Measurements from ENCODE around the gene MFSD2A. TPM values are rescaled to one million over a fixed set of nuclear protein-coding genes. Genes with fewer than 3 reads are reported as not detected.

The MFSD2A gene
- total RNA-seq, 2 donors from 2014 or later = 3.7 to 3.8 TPM

DNA sequence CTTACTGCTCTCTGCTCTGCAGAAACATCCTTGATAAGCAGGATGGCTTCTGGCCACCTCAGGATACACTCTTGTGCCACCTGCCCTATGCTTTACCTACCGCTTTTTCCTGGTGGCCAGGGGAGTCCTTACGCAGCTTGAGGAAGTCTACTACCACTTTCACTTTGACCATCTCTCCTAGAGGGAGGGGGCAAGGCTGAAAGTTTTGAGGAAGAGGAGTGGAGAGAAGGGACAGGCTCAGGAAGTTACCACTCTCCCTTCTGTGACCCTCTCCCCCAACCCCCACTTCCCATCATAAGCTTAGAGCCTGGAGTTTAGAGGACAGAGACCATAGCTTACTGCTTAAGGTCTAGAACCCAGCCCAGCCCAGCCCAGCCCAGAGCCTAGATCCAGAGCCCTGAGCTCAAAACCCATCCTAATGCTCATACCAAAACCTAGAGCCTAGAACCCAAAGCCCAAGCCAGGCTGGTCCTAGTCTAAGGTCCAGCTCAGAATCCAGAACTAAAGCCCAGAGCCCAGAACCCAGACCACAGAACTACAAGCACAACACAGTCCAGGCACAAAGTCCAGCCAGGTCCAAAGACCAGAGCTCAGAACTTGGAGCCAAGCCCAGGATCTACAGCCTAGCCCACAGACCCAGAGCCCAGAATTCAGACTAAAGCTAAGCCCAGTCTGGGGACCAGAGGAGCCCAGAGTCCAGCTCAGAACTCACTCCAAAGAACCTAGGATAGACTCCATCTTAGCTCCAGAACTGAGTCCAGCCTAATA is 18.0 kb upstream of the MFSD2A start:
- ATAC-seq (peak in 1 of 2 donors; percentile 14), DNase-seq (no peak)
- intact Hi-C loops (cut with DNase I) = no loop called here

DNA sequence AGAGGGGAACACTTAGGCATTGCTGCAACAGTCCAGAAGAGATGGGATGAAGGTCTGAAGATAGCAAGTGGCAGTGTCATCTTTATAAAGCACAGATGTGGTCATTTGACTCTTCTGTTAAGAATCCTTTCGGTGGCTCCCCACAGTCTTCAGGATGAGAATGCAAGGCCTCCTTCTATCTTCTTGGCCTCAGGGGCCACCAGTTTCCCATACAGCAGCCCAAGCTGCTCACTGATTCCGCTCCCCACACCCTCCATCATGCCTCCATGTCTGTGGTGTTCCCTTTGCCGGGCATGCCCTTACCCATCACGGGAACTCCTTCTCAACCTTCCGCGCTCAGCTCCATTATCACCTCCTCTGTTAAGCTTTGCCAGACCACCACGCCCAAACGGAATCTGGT is 16.1 kb upstream of the MFSD2A start:
- intact Hi-C loops (cut with DNase I) = no loop called here
- no peak for DNase-seq
- ATAC-seq = no peak

DNA sequence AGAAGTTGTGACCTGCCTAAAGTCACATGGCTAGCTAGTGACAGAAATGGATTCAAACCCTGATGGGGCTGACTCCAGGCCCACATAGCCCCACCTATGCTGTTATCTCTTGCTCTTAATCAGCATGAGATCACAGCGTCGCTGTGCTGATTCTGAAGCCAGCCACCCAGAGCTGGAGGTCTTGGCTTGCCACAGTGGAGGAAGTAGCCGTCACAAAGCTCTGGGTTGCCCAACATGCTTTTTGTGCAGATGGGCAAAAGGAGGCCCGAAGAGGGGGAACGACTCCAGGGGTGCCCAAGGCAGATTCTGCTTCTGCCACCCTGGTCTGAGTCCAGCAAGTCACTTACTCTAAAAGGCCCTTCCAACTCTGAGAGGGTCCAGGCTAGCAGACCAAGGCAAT is 14.7 kb upstream of the MFSD2A start:
- intact Hi-C loops (cut with DNase I) = no loop called here
- peak in 1 of 2 donors; percentile 31 for ATAC-seq

DNA sequence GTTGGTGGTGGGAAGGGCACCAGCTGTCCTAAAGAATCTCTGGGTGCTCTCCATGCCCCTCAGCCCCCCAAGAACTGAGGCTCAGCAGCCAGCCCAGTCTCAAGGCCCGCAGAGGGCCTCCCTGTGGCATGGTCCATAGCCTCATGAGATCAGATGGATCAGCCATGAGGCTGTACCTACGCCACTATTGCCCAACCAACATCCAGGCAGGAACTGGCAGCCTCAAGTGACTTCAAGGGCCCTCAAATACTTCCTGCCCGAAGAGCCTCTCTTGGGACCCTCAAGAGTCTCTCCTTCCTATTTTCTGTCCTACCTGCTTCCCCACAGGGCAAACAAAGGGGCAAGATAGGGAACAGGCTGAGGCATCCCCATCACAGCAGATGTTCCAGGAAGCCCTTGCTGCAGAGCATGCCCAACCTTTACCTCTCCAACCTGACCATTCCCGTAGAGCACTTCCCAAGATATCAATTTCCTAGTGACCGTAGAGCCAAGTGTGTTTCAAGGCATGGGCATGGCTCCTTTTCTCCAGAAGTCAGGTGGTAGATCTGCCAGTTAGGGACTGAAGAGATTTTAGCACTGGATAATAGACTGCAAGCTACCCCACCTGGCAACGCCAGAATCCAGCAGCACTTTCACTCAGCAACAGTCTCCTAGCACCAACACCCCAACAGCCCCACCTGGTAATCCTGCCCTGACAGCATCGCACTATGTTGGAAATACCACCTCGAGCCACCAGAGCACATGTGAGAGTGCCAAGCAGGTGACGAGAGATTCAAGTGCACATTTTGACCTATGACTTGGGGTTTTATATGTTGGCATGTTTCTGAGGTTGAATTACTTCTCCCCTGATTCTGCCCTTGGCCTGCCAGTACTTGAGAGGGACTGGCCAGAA is 13.7 kb upstream of the MFSD2A start:
- DNase-seq = no peak
- intact Hi-C loops (cut with DNase I) = no loop called here
- no peak for ATAC-seq

More for the DNA sequence above, 14.7 kb upstream of the MFSD2A start:
- DNase-seq = no peak

DNA sequence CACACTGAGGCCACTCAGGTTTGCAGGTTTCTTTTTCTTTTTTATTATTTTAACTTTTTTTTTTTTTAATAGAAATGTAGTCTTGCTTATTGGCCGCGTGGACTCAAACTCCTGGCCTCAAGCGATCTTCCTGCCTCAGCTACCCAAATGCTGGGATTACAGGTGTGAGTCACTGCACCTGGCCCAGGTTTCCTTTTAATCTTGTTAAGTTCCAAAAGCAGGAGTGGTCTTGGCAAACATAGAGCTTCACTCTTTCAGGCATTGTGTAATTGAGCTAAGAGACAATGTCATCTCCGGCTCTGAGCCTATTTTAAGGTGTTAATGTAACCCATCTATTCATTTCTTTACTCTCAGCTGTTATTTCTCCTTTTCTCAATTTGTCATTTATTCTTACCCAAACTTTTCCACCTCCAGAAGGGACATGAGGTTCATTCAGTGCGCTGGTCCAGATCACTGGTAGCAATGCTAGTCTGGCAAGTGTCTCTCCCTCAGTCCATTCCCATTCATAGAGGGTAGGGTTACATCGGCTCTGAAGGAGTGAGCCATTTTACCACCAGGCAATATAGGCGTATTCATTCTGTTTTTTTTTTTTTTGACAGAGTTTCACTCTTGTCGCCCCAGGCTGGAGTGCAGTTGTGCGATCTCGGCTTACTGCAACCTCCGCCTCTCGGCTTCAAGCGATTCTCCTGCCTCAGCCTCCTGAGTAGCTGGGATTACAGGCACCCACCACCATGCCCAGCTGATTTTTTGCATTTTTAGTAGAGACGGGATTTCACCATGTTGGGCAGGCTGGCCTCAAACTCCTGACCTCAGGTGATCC is 11.3 kb upstream of the MFSD2A start:
- DNase-seq = no peak
- peak in 1 of 2 donors; percentile 16 for ATAC-seq
- intact Hi-C loops (cut with DNase I) = no loop called here

DNA sequence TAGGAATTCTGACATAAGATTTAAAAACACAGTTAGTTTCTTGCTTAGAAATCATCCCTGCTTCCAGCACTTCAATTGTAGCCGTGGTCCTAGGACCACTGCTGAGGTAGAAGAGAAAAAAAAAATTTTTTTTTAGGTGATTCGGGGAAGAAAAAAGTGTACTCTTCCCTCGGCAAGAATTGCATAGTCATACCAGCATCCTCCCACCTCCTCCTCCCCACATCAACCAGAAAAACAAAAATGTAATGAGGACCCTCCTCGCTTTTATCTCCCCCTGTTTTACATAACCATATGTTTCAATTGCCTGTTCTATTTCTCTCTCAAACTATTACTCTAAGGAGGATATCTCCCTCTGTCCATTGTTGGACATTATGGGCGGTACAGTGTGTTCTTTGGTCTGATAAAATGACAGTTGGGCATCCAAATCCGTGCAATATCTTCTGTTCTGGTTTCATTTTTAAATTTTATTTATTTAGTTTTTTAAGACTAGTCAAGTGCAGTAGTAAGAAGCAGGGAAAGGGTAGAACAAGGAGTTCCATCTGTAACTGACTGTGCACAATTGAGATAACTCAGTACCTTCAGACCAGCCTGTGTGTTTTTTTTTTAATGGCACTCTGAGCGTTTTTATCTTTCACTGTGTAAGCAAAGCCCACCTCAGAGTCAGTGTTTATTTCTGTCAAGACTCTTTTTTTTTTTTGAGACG is 10.4 kb upstream of the MFSD2A start:
- no peak for ATAC-seq
- no peak for DNase-seq
- intact Hi-C loops (cut with DNase I) = no loop called here

DNA sequence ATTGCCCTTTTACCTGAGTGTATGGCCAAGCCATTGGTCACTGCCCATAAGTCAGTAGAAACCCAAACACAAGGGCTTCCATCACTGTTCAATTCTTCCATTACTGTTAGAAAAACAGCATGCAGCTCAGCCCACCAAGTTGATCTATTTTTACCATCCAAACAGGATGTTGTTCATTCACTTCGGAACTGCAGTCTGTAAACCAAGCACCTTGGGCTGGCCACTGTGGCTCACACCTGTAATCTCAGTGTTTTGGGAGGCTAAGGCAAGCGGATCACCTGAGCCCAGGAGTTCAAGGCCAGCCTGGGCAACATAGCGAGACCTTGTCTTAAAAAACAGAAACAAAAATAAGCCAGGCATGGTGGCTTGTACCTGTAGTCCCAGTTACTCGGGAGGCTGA is 8.7 kb upstream of the MFSD2A start:
- ATAC-seq (no peak), DNase-seq (no peak)
- intact Hi-C loops (cut with DNase I) = no loop called here

DNA sequence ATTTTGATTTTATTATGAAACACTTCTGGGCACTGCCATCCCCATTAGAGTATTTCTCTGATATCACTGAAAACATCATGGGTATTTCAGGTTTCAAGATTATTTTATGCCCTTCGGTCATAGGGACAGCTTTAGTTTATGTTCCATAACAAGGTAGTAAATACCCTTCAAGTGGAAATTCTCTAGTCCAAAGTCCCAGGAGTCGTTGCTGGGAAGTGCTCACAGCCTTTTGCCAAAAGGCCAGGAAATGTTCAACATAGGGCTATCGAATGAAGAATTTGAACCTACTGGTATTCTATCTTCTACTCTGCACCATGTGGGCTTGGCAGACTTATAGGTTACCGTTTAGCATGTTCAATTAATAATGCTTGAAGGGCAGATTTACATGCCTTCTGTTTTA is 7.7 kb upstream of the MFSD2A start:
- ATAC-seq (no peak), DNase-seq (no peak)
- intact Hi-C loops (cut with DNase I) = no loop called here

DNA sequence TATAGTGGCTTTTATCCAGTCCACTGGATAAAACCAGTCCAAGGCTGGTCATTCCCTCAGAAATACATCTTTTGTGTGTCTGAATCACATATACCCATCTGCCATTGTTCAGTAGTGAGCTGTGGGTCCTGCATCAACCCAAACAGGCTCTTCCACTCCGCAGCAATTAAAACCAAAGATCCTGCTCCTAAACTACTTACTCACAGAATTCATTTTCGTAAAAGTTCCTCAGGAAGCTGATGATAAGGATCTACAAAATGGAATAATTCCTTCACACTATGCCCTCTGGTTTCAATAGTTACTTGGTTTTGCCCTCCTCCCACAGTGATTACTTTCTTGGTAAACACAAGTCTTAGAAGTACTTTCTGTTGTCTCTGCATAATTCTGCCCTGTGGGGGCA is 5.1 kb upstream of the MFSD2A start:
- DNase-seq (no peak), ATAC-seq (no peak)
- intact Hi-C loops (cut with DNase I) = no loop called here

DNA sequence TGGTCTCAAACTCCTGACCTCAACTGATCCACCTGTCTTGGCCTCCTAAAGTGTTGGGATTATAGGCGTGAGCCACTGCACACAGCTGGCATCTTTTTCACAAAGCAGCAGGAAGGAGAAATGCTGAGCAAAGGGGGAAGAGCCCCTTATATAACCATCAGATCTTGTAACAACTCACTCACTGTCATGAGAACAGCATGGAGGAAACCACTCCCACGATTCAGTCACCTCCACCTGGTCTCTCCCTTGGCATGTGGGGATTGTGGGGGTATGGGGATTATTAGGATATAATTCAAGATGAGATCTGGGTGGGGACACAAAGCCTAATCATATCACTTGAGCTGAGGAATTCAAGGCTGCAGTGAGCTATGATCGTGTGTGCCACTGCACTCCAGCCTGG is 3.0 kb upstream of the MFSD2A start:
- DNase-seq (no peak), ATAC-seq (no peak)
- intact Hi-C loops (cut with DNase I) = no loop called here

DNA sequence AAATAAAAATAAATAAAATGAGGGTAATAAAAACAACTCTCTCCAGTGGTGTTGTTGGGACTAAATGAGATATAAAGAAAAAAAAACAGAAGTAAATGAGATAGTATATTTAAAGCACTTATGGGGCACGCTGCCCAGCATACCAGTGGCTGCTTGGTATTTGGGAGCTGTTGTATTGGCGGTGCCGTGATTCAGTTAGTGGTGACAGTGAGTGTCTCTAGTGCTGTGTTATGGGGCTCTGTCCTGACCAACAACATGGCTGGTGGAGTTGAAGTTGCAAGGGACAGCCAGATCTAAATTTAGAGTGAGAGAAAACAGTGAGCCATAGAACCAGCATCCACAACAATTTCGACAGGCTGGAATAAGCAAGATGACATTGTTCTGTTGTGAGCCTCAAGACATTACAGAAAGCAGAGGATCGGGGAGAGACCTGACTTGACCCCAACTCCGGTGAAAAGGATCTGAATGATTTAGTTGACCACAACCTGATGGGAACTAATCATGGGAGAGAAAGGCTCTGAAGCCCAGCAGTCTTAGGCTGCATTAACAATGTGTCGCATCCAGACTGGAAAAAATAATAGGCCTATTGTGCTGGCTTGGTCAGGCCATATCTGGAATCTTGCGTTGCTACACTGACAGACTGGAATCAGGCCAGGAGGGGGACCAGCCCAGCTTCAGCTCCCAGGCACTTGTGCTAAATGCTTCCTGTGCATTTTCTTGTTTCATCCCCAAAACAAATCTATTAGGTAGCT is 2.4 kb upstream of the MFSD2A start:
- DNase-seq = no peak
- intact Hi-C loops (cut with DNase I) = no loop called here

DNA sequence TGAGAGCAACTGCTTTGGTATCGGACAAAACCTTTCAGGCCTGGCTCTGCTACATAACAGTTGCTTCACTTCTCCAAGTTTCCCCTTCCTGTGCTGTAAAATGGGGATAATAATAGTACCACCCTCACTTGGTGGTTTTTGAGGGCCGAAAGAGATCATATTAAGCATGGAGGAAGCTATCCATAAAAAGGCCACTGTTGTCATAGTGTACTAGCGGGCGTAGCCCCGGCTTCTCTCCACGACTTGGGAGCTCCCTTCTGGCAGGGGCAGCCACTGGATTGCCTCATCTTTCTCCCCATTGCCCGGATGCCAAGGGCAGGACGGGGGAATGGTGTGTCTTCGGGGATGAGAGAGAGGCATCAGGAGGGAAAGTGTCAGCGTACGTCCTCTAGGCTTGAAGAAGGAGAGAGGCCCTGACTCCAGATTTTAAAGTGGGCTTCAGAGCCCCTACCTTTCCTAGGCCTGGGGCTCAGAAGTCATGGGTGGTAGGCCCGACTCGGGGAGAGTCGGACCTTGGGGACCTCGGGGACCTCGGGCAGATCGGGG is 548 bp upstream of the MFSD2A start:
- DNase-seq = peak; percentile 61
- no peak for ATAC-seq
- intact Hi-C loops (cut with DNase I) = no loop called here

More for the DNA sequence above, 2.4 kb upstream of the MFSD2A start:
- no peak for ATAC-seq

DNA sequence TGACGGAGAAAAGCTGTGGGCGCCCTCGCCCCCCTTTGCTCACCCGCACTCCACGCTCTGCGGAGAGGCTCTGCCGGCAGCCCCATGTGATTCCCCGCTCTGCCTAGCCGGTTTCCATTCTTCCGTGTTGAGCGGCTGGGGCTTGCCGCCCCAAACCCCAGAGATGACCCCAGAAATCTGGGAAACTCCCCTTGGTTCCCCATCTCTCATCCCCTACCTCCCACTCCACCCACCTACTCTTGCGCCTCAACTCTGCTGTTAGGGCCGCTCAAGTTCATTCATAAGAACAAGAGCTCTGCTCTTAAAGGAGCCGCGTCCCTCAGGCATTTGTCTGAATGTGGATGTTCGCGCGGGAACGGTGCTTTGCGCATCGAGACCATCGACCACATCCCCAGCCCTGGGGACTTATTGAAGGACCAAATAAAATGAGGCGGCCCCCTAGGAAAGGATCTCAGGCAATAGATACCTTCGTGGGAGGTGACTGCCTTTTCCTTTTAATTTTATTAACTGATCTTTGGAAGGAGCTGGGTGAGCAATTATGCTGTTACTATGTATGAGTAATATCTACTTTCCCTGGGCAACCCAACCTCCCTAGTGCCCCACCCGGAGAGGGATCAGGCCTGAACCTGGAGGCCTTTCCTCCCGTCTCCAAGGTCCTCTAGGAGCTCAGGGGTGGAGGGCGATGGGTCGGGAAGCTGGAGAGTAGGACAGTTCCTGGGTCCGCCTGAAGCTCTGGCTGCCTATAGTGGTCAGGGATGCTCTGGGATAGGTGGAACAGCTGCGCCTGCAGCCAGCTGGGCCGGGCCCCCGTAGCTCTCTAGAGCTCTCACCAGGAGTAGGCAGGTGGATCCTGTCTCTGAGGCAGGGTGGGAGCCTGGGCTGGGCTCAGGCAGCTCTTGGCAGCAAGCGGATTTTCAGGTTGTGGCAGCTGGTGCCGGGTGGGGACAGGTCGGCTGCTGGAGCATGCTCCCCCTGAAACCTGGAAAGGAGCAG is 898 bp downstream of the MFSD2A start:
- intact Hi-C loops (cut with DNase I) = no loop called here
- peak; percentile 6 to 51 for ATAC-seq
- no peak for DNase-seq

DNA sequence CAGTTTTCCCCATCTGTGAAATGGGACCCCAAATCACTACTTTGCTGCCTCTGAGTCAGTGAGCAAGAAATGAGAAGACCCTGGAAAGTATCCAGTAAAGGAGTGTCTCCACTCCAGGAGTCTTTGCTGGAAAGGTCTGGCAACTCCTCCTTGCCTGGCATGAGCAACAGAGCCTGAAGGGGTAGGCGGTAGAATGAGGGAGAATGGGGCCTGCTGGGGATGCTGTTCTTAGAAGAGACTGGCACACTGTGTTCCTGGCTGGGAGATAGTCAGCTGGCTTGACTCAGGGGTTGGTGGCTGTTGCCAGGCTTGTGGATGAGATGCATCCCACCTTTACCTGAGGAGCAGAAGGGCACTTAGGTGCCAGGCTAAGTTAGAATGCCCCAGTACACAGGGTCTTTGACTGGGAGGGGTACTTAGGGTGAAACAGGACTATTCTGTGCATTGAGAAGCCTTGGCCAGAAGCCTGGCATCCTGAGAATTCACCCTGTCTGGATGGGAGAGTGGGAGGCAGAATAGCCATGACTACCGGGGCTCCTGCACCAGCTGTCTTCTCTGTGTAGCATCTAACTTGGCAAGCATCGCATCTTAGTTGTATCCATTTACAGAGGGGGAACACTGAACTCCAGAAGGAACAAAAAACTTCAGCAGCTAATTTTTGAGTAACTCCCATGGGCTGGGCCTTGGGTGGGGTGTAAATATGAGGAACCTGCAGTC is 2.5 kb downstream of the MFSD2A start:
- peak in 1 of 2 donors; percentile 47 for ATAC-seq
- intact Hi-C loops (cut with DNase I) = no loop called here
- no peak for DNase-seq

DNA sequence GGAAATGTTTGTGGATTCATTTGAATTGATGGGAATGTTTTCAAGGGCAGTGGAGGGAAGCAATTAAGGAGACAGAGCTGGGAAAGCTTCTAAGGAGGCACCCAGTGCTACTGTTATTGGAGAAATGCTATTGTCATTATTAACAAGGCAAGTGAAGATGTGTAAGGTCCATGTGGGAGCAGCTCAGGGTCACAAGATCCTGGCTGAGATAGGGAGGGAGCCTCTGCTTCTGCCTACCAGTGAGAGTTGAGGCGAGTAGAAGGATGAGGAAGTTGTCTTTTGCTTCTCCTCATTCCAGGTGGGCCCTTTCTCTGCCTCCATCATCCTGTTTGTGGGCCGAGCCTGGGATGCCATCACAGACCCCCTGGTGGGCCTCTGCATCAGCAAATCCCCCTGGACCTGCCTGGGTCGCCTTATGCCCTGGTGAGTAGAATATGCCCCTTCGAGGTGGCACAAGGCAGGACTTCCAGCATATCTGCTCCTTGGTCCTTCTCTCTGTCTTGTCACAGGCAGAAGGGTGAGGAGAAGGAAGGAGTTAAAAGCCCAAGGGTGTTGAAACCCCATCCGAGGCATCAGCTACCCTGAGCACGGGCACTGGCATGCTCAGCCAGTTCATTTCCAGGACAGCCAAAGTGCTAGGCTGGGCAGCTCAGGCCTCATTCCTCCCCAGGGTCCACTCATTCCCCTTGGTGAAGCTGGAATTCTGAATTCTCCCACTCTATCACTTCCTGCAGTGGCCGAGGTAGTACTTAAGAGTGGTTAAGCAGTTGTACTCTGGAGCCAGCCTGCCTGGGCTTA is 3.7 kb downstream of the MFSD2A start:
- intact Hi-C loops (cut with DNase I) = no loop called here
- DNase-seq (no peak), ATAC-seq (no peak)
